Lower lobe of right lung (tissue), 2 donors: ENCODE data around the gene GPR160. TPM values are rescaled to one million over a fixed set of nuclear protein-coding genes. Genes with fewer than 3 reads are reported as not detected.
A peak's percentile ranks its signal among the peaks of the same experiment; 100 is the strongest.

Source experiments
- ATAC-seq, 2 donors: fragments of 200-7000 bp; cut with Tn5 transposase; one replicate each; pipeline ENCODE4 v1.9.1; 2020 to 2022; ENCODE audit warnings: mild to moderate bottlenecking in 2 of 2, moderate library complexity in 2 of 2
- DNase-seq: peaks from one replicate; pipeline ENCODE4 v3.0.0-alpha.2; 2020
- H3K27ac ChIP-seq: fragments of 200-600 bp; one replicate; pipeline ENCODE4 v1.8.0; 2022
- H3K27me3 ChIP-seq: fragments of 200-600 bp; one replicate; pipeline ENCODE4 v1.8.0; 2022; ENCODE audit warnings: low read depth
- H3K36me3 ChIP-seq: fragments of 200-600 bp; one replicate; pipeline ENCODE4 v1.8.0; 2022; ENCODE audit warnings: mild to moderate bottlenecking
- H3K4me1 ChIP-seq: fragments of 200-600 bp; one replicate; pipeline ENCODE4 v1.8.0; 2022
- H3K4me3 ChIP-seq: fragments of 200-600 bp; one replicate; pipeline ENCODE4 v1.8.0; 2022; ENCODE audit warnings: mild to moderate bottlenecking
- H3K9me3 ChIP-seq: fragments of 200-600 bp; one replicate; pipeline ENCODE4 v1.8.0; 2022
- intact Hi-C: fragments of 100-400 bp; cut with DNase I; formaldehyde crosslinking; loops from one replicate; pipeline ENCODE4 v1.11.0; 2022
- total RNA-seq: library from RNA; stranded (reverse); fragmentation: NEBNext Ultra II Directional; extraction: Animal tissue kit (Norgen Biotek cat#: 25700); gene quantifications from one replicate; pipeline ENCODE4 v1.2.1, GENCODE V29; 2021
- TF ChIP-seq, protein P1 (sequence below): fragments of 200-600 bp; IDR thresholded peaks from one replicate; pipeline ENCODE4 v1.8.0; 2022; ENCODE audit warnings: antibody characterized with exemption, mild to moderate bottlenecking
- donor health status: DM: no; HTN: yes; CAD: no; lungs with severe emphysema.

The GPR160 gene
- total RNA-seq, 1 donor from 2014 or later = 24.4 TPM

DNA sequence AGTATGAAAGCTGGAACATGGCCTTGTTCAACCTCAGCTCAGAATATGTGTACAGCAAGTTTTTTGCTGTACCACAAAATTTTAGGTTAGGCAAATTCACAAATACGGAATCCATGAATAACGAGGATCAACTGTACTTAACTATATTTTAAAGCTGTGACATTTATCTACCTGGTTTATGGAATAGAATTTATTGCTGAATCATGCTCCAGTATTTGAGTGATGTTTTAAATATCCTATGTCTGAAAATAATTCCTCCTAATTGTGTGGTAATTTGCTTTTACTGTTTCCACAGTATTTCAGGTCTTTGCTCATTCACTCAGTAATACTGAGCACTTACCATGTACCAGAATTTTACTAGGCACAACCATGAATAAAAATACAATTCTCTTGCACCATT, 41.7 kb upstream of the GPR160 start:
- DNase-seq (no peak), ATAC-seq (no peak)
- Histone ChIP-seq H3K36me3 (peaks cover 42% of the 10 kb centered on the region), H3K27ac (no peak overlapping the region), H3K4me1 (peaks cover 13% of the 10 kb centered on the region), H3K9me3 (no peaks in the 10 kb centered on the region), H3K27me3 (no peaks in the 10 kb centered on the region), H3K4me3 (no peak overlapping the region)
- TF ChIP-seq, protein P1, sequence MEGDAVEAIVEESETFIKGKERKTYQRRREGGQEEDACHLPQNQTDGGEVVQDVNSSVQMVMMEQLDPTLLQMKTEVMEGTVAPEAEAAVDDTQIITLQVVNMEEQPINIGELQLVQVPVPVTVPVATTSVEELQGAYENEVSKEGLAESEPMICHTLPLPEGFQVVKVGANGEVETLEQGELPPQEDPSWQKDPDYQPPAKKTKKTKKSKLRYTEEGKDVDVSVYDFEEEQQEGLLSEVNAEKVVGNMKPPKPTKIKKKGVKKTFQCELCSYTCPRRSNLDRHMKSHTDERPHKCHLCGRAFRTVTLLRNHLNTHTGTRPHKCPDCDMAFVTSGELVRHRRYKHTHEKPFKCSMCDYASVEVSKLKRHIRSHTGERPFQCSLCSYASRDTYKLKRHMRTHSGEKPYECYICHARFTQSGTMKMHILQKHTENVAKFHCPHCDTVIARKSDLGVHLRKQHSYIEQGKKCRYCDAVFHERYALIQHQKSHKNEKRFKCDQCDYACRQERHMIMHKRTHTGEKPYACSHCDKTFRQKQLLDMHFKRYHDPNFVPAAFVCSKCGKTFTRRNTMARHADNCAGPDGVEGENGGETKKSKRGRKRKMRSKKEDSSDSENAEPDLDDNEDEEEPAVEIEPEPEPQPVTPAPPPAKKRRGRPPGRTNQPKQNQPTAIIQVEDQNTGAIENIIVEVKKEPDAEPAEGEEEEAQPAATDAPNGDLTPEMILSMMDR = no peak
- intact Hi-C loops = no loop called here

DNA sequence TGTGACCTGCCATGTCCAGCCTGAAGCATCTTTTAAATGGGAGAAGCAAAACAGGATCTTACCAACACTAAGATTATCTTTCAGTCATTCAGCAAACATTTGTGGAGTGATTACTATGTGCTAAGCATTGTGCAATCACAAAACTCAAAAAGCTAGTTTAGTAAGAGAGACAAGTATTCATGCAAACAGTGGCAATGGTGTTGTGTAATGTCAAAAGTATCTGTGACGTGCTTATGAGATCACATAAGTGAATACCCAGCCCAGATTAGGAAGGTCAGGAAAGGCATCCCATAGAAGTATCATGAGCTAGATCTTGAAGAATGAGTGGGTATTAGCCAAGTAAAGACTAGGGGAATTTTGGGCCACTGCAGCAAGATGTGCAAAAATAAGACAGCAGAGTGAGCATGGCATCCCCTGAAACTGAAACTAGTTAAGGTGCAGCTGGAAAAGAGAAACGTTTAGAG, 39.1 kb upstream of the GPR160 start:
- Histone ChIP-seq H3K27ac (no peak overlapping the region), H3K36me3 (peaks cover 18% of the 10 kb centered on the region)
- ATAC-seq = peak; percentile 72 to 90

DNA sequence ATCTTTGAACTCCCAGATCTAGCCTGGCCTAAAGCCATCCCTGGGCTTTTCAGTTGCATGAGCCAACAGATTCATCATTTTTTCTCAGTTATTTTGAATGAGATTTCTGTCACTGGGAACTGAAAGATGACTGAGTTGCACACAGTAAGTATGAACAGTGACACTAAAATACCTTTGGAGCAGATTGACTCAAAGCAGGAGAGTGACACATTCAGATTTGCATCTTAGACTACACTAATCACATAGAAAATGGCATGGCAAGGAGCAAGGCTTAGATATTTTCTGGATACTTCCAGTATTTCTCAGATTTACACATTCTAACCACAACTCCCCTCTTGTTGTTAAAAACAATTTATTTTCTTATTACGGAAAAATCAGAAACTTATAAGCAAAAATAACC, 38.4 kb upstream of the GPR160 start:
- no peak for ATAC-seq
- Histone ChIP-seq H3K27me3 (no peaks in the 10 kb centered on the region), H3K4me3 (no peak overlapping the region), H3K36me3 (peaks cover 10% of the 10 kb centered on the region), H3K27ac (no peak overlapping the region), H3K4me1 (peaks cover 22% of the 10 kb centered on the region), H3K9me3 (no peaks in the 10 kb centered on the region)
- TF ChIP-seq, protein P1 = no peak
- DNase-seq = no peak
- intact Hi-C loops = no loop called here

More for the DNA sequence above, 39.1 kb upstream of the GPR160 start:
- Histone ChIP-seq H3K27me3 (no peaks in the 10 kb centered on the region), H3K4me1 (peaks cover 25% of the 10 kb centered on the region), H3K4me3 (no peak overlapping the region), H3K9me3 (no peaks in the 10 kb centered on the region)
- intact Hi-C loops = no loop called here
- TF ChIP-seq, protein P1 = no peak
- DNase-seq = no peak

DNA sequence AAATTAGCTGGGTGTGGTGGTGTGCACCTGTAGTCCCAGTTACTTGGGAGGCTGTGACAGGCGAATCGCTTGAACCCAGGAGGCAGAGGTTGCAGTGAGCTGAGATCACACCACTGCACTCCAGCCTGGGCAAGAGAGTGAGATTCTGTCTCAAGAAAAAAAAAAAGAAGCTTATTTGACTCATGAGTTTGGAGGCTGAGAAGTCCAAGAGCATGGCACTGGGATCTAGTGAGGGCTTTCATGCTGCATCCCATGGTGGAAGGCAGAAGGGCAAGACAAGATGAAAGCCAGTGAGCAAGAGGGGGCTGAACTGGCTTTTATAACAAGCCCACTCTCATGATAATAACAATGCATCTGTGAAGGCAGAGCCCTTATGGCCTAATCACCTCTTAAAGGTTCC, 37.7 kb upstream of the GPR160 start:
- no peaks in the 10 kb centered on the region for H3K27me3 ChIP-seq
- no peak for DNase-seq
- peaks cover 8% of the 10 kb centered on the region for H3K36me3 ChIP-seq
- no peaks in the 10 kb centered on the region for H3K9me3 ChIP-seq
- no peak overlapping the region for H3K4me3 ChIP-seq
- TF ChIP-seq, protein P1 = no peak
- no peak for ATAC-seq
- no peak overlapping the region for H3K27ac ChIP-seq
- intact Hi-C loops = no loop called here
- H3K4me1 ChIP-seq = peaks cover 17% of the 10 kb centered on the region

DNA sequence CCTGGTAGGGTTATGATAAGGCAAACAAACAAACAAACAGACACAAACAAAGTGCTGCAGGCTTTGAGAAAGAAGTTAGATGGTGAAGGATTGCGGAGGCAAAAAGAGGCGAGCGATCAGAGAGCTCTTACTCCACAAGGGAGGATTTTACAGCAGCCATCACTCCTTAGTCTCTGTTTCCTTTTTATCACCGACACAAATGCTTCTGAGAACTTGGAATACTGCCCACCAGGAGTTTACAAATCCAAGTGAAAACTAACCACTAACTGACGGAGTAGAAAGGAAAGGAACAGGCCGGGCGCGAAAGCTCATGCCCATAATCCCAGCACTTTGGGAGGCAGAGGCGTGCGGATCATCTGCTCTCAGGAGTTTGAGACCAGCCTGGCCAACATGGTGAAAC, 35.6 kb upstream of the GPR160 start:
- Histone ChIP-seq H3K4me1 (peaks cover 24% of the 10 kb centered on the region), H3K27me3 (no peaks in the 10 kb centered on the region), H3K36me3 (no peaks in the 10 kb centered on the region), H3K4me3 (peak overlapping the region; percentile 22), H3K9me3 (no peaks in the 10 kb centered on the region), H3K27ac (peak overlapping the region; percentile 37)
- ATAC-seq = no peak
- intact Hi-C loops = no loop called here
- TF ChIP-seq, protein P1 = no peak
- no peak for DNase-seq

DNA sequence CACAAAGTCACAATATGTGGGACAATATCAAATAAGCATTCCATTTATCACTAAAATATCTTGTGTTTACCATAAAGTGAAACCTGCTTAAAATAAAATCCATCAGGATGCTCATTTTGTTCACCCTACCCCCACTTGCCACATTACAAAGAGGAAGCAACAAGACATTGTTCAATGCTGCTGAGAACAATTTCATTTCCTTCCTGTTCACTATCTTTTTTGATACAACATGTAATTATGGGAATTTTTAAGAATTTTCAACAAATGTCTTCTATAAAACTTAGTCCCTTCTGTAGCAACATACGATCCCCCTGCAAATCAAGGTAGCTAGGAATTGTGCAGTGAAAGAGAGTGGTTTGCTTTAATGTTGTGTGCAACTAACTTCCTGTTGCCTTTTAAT, 34.9 kb upstream of the GPR160 start:
- Histone ChIP-seq H3K27me3 (no peaks in the 10 kb centered on the region), H3K4me1 (peaks cover 28% of the 10 kb centered on the region), H3K27ac (peak overlapping the region; percentile 37), H3K4me3 (peak overlapping the region; percentile 22), H3K9me3 (no peaks in the 10 kb centered on the region), H3K36me3 (no peaks in the 10 kb centered on the region)
- DNase-seq = no peak
- ATAC-seq = no peak
- TF ChIP-seq, protein P1 = no peak
- intact Hi-C loops = no loop called here
